Epithelial cell of esophagus (primary cell): ENCODE results near the gene PTPRT.

Source experiments
- DNase-seq: peaks from one replicate; pipeline ENCODE4 v3.0.0; 2010; ENCODE audit warnings: low read depth
- H3K4me3 ChIP-seq: 2 replicates; pipeline ENCODE4 v1.5.1; 2011; ENCODE audit warnings: mild to moderate bottlenecking, low read length, control low read depth
- CTCF ChIP-seq: IDR thresholded peaks from 2 replicates; pipeline ENCODE4 v1.5.1; 2011; ENCODE audit warnings: low read depth, mild to moderate bottlenecking, low read length, control low read depth, inconsistent platforms; ENCODE audit not compliant: insufficient read depth; ENCODE audit errors: missing control alignments

PTPRT gene

GRCh38 chr20:42740226-42740870 lies 449.4 kb downstream of the PTPRT start:
- DNase-seq: no peak
- no peak for TF ChIP-seq CTCF
- no peak overlapping the region for H3K4me3 ChIP-seq

GRCh38 chr20:42739683-42740082 lies 450.0 kb downstream of the PTPRT start:
- no peak for TF ChIP-seq CTCF
- no peak overlapping the region for H3K4me3 ChIP-seq
- no peak for DNase-seq

GRCh38 chr20:42735539-42735938 lies 454.2 kb downstream of the PTPRT start:
- H3K4me3 ChIP-seq: no peak overlapping the region
- DNase-seq: no peak
- no peak for TF ChIP-seq CTCF

- no peak for TF ChIP-seq CTCF
- H3K4me3 ChIP-seq: no peak overlapping the region
- no peak for DNase-seq
These were observed 454.9 kb downstream of the PTPRT start for GRCh38 chr20:42734660-42735368.

DNA sequence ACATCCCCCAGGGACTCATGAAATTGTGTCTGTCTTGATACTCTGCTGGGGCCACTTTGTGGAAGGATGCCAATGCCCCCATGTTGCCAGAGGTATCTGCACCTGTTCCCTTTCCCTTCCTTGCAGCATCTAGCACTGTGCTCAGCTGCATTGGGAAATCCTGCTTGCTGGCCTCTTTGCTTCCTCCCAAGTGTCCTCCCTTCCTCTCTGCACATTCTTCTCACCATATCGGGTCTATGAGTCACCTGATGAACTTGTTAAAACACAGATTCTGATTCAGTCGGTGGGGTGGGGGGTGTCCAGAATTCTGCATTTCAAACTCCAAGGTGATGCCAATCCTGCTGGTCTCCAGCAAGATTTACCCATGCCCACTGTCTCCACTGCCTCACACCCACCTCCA lies 467.8 kb downstream of the PTPRT start:
- H3K4me3 ChIP-seq: no peak overlapping the region
- TF ChIP-seq CTCF: no peak
- peak; percentile 1 for DNase-seq

GRCh38 chr20:42714298-42715141 lies 475.2 kb downstream of the PTPRT start:
- TF ChIP-seq CTCF: no peak
- no peak for DNase-seq
- H3K4me3 ChIP-seq: no peak overlapping the region
